Ishikawa (cell line): Measurements from ENCODE around the gene YTHDF2.

Source experiments
- CEBPB ChIP-seq: IDR thresholded peaks from 2 replicates; pipeline ENCODE4 v1.6.1; 2012
- CREB1 ChIP-seq: IDR thresholded peaks from 2 replicates; pipeline ENCODE4 v1.6.1; 2012; ENCODE audit warnings: low read depth
- EGR1 ChIP-seq: IDR thresholded peaks from 2 replicates; pipeline ENCODE4 v1.6.1; 2012
- EP300 ChIP-seq: IDR thresholded peaks from 2 replicates; pipeline ENCODE4 v1.6.1; 2012; ENCODE audit warnings: borderline replicate concordance
- FOXM1 ChIP-seq: IDR thresholded peaks from 2 replicates; pipeline ENCODE4 v1.6.1; 2012; ENCODE audit warnings: low read depth, borderline replicate concordance
- TAF1 ChIP-seq: IDR thresholded peaks from 2 replicates; pipeline ENCODE4 v1.6.1; 2012; ENCODE audit warnings: low read depth, mild to moderate bottlenecking
- TCF12 ChIP-seq: IDR thresholded peaks from 2 replicates; pipeline ENCODE4 v1.6.1; 2012; ENCODE audit warnings: low read depth
- YY1 ChIP-seq: IDR thresholded peaks from 2 replicates; pipeline ENCODE4 v1.6.1; 2012; ENCODE audit warnings: low read depth
- TF ChIP-seq, protein P1 (sequence below): IDR thresholded peaks from 2 replicates; pipeline ENCODE4 v1.6.1; 2012
- TF ChIP-seq, protein P2 (sequence below): IDR thresholded peaks from 2 replicates; pipeline ENCODE4 v1.6.1; 2012; ENCODE audit warnings: low read depth, mild to moderate bottlenecking

DNA sequence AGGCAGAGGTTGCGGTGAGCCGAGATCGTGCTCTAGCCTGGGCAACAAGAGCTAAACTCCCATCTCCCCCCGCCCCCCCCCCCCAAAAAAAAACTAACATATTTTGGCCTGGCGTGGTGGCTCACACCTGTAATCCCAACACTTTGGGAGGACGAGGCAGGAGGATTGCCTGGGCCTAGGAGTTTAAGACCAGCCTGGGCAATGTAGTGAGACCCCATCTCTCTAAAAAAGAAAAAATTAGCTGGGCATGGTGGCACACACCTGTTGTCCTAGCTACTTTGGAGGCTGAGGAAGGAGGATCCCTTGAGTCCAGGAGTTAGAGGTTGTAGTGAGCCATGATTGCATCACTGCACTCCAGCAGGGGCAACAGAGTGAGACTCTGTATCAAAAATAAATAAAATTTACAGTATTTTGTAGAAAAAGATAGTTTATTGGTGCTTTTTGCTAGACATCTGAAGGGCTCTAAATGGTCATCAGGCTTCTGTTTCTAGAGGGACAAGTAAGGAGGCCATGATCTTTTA is 9.0 kb downstream of the YTHDF2 start:
- TF ChIP-seq TAF1 (no peak), EP300 (no peak), YY1 (no peak), EGR1 (no peak), CEBPB (no peak), TCF12 (no peak), FOXM1 (no peak), CREB1 (no peak)
- TF ChIP-seq, protein P1, sequence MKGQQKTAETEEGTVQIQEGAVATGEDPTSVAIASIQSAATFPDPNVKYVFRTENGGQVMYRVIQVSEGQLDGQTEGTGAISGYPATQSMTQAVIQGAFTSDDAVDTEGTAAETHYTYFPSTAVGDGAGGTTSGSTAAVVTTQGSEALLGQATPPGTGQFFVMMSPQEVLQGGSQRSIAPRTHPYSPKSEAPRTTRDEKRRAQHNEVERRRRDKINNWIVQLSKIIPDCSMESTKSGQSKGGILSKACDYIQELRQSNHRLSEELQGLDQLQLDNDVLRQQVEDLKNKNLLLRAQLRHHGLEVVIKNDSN = no peak
- TF ChIP-seq, protein P2, sequence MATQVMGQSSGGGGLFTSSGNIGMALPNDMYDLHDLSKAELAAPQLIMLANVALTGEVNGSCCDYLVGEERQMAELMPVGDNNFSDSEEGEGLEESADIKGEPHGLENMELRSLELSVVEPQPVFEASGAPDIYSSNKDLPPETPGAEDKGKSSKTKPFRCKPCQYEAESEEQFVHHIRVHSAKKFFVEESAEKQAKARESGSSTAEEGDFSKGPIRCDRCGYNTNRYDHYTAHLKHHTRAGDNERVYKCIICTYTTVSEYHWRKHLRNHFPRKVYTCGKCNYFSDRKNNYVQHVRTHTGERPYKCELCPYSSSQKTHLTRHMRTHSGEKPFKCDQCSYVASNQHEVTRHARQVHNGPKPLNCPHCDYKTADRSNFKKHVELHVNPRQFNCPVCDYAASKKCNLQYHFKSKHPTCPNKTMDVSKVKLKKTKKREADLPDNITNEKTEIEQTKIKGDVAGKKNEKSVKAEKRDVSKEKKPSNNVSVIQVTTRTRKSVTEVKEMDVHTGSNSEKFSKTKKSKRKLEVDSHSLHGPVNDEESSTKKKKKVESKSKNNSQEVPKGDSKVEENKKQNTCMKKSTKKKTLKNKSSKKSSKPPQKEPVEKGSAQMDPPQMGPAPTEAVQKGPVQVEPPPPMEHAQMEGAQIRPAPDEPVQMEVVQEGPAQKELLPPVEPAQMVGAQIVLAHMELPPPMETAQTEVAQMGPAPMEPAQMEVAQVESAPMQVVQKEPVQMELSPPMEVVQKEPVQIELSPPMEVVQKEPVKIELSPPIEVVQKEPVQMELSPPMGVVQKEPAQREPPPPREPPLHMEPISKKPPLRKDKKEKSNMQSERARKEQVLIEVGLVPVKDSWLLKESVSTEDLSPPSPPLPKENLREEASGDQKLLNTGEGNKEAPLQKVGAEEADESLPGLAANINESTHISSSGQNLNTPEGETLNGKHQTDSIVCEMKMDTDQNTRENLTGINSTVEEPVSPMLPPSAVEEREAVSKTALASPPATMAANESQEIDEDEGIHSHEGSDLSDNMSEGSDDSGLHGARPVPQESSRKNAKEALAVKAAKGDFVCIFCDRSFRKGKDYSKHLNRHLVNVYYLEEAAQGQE = no peak
